GM12891 (cell line): ENCODE data around the gene TECTB.
"Not testable (repeated sequence)": the region's sequence is repeated elsewhere in the genome, so short reads cannot be mapped to it uniquely, and the experiment has no call there.

Source experiments
- DNase-seq: peaks from one replicate; pipeline ENCODE4 v3.0.0; 2011; ENCODE audit warnings: low spot score; ENCODE audit not compliant: insufficient read length
- FAIRE-seq: peaks from 2 replicates; lab custom pipeline; 2011; peaks lifted over from hg19 to GRCh38; lab: Jason Lieb, UNC
- PAX5 ChIP-seq: IDR thresholded peaks from 2 replicates; pipeline ENCODE4 v1.6.1; 2011; ENCODE audit warnings: low read length, moderate library complexity, mild to moderate bottlenecking; ENCODE audit not compliant: insufficient read depth, severe bottlenecking
- POLR2A ChIP-seq: IDR thresholded peaks from 2 replicates; pipeline ENCODE4 v1.6.1; 2011; ENCODE audit warnings: low read depth, low read length, control low read depth
- POLR2AphosphoS5 ChIP-seq: IDR thresholded peaks from 2 replicates; pipeline ENCODE4 v1.6.1; 2011; ENCODE audit warnings: low read depth, low read length, control low read depth
- POU2F2 ChIP-seq: IDR thresholded peaks from 2 replicates; pipeline ENCODE4 v1.6.1; 2011; ENCODE audit warnings: low read depth, mild to moderate bottlenecking, control low read depth, low read length, moderate library complexity
- SPI1 ChIP-seq: IDR thresholded peaks from 2 replicates; pipeline ENCODE4 v1.6.1; 2011; ENCODE audit warnings: low read depth, low read length, control low read depth
- TAF1 ChIP-seq: IDR thresholded peaks from 2 replicates; pipeline ENCODE4 v1.6.1; 2011; ENCODE audit warnings: low read depth, low read length, control low read depth

TECTB gene

DNA sequence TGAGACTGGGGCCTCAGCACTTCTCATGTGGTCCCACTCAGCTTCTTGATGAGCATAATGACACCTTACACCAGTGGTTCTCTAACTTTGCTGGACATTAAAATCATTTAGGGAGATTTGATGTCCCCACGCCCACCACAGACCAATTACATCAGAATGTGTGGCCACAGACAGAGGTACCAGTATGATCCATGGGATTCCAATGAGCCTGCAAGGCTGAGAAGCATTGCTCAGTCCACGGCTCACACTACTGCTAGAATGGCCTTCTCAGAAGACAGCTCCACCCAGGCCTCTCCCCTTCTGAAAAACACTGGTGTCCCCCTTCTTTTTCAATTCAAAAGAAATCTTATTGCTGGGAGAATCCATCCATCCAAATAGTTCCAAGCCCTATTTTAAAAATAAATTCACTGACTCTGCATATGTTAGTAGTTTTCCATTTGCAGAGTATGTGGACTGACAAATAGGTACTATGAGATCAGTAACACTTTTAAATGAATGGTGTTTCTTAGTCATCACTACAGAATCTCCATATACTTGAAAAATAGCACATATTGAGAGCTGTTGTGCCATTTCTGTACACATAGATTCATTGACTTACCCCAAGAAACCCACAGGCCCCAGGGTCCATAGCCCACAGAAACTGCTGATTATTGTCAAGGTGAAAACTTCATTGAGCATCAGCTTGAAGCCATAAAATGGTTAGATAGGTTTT is 34.5 kb upstream of the TECTB start:
- TF ChIP-seq PAX5, result no peak
- TF ChIP-seq SPI1, result no peak
- no peak for TF ChIP-seq POLR2A
- no peak for TF ChIP-seq POU2F2
- no peak for TF ChIP-seq POLR2AphosphoS5
- TF ChIP-seq TAF1, result no peak
- FAIRE-seq, result no peak
- DNase-seq, result no peak

DNA sequence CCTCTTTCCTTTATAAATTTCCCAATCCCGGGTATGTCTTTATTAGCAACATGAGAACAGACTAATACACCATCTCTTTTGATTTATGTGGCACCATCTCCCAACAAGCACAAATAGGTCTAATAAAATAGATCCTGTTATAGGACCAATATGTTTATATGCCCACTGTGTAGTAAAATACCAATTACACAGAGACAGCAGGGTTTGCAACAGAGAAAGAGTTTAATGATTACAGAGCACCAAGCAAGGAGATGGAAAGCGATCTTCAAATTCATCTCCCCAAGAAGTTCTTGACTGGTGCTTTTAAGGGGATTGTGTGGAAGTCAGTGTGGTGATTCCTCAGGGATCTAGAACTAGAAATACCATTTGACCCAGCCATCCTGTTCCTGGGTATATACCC is 33.5 kb upstream of the TECTB start:
- TF ChIP-seq PAX5 (no peak), TAF1 (no peak), POU2F2 (no peak), POLR2A (no peak), SPI1 (no peak), POLR2AphosphoS5 (no peak)
- DNase-seq (no peak), FAIRE-seq (no peak)

DNA sequence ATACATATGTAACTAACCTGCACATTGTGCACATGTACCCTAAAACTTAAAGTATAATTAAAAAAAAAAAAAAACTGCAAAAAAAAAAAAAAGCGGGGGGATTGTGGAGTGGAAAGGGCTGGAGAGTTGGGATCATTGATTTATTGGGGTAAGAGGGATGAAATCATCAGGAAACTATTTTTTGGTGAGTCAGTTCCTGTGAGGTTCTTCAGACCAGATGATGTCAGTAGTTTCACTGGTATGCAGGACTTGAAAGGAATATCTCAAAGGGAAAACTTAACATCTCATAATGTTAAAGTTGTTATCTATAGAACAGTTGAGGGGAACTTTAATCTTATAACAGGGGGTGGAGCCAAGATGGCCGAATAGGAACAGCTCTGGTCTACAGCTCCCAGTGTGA is 32.6 kb upstream of the TECTB start:
- TF ChIP-seq TAF1 (no peak), POLR2AphosphoS5 (no peak), PAX5 (no peak), POLR2A (no peak), SPI1 (no peak), POU2F2 (no peak)
- FAIRE-seq (no peak), DNase-seq (no peak)

DNA sequence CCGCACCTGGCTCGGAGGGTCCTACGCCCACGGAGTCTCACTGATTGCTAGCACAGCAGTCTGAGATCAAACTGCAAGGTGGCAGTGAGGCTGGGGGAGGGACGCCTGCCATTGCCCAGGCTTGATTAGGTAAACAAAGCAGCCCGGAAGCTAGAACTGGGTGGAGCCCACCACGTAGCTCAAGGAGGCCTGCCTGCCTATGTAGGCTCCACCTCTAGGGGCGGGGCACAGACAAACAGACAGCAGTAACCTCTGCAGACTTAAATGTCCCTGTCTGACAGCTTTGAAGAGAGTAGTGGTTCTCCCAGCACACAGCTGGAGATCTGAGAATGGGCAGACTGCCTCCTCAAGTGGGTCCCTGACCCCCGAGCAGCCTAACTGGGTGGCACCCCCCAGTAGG is 32.0 kb upstream of the TECTB start:
- not testable (repeated sequence) for DNase-seq, FAIRE-seq

DNA sequence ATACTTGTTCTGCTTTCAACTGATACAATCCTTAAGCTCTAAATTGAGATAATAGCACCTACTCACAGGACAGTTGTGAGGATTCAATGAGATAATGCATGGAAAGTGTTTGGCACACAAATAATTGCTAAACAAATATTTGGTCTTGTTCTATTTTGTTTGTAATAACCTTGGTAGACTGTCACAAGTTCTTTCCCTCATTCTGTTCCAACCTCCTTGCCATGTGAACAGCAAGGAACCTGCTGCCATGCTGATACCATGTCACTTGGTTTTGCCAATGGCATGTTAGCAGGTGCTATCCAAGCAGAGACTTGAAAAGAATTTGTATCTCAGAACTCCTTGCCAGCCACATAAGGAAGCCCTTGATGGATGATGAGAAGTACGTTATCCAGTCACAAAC is 24.8 kb upstream of the TECTB start:
- FAIRE-seq (no peak), DNase-seq (no peak)
- TF ChIP-seq POU2F2, result no peak
- TF ChIP-seq POLR2A, result no peak
- no peak for TF ChIP-seq POLR2AphosphoS5
- TF ChIP-seq SPI1, result no peak
- no peak for TF ChIP-seq PAX5
- no peak for TF ChIP-seq TAF1

DNA sequence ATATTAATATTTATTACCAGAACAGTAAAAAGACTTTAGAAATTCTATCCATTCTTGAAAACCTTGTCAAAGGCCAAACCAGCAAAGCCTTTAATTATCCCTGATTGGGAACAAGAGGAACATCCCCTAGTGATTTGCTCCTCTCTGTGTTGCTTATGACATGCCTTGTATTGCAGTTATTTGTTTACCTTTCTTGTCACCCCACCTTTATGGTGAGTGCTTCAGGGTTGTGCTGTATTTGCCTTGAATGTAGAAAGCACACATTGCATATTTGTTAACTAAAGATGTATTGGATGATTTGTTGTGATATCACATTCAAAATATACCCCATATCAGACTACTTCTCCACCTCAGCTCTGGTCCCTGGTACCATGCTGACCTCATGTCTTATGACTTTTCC is 23.5 kb upstream of the TECTB start:
- no peak for FAIRE-seq

DNA sequence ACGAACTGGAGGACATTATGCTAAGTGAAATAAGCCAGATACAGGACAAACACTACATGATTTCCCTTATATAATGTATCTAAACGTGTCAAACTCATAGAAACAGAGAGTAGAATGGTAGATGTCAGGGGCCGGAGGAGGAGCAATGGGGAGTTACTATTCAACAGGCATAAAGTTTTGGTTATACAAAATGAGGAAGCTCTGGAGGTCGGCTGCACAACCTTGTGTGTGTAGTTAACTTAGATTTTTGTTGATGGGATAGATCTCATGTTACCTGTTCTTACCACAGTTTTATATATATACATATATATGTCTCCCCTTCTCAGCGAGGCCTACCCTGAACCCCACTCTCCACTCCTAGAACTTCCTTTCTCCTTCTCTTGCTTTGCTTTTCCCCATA is 22.4 kb upstream of the TECTB start:
- DNase-seq (no peak), FAIRE-seq (no peak)
- no peak for TF ChIP-seq PAX5
- TF ChIP-seq SPI1, result no peak

More for the DNA sequence above, 23.5 kb upstream of the TECTB start:
- TF ChIP-seq SPI1 (no peak), TAF1 (no peak), POLR2A (no peak), PAX5 (no peak), POU2F2 (no peak), POLR2AphosphoS5 (no peak)
- DNase-seq, result no peak

DNA sequence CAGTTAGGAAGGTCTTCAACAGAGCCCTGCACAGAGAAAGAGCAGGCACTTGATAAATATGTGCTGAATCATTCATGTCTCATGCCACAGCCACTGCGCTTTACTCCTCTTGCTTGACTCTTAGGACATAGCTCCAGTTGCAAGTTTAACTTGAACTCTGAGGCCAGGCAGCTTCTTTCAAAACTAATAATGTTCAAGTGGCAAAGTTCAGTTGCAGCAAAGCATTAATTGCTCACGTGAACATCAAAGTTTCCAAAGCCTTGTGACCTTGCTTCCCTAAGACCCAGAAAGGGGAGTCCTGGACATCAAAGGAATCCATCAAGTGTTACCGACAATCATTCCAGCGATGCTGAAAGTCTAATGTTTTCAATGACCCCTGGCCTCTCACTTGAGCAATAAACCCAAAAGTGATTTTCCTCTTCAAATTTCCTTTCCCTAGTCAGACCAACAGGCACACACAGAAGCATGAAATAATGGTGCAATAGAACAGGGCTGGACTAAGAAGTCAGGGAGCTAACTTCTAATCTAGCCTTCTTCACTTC is 21.8 kb upstream of the TECTB start:
- no peak for DNase-seq
- no peak for FAIRE-seq
- no peak for TF ChIP-seq POLR2AphosphoS5
- no peak for TF ChIP-seq TAF1
- no peak for TF ChIP-seq PAX5
- TF ChIP-seq POU2F2, result no peak
- no peak for TF ChIP-seq SPI1
- TF ChIP-seq POLR2A, result no peak

DNA sequence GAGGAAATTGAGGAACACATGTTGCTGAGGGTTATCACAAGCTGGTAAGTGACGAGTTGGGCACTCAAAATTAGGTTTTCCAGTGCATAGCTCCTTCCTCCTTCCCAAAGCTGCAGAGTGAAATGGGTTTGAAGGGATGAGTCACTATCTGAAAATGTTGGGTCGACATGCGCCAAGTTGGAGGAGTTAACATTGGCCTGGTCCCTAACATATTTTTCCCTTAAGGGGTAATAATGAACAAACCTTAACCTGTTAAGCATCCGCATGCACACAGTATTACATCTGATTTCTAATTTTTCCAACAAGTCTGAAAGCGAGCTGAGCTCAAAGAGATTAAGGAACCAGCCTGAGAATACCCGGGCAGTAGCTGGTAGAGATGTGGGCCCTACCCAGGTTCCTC is 20.7 kb upstream of the TECTB start:
- no peak for FAIRE-seq

DNA sequence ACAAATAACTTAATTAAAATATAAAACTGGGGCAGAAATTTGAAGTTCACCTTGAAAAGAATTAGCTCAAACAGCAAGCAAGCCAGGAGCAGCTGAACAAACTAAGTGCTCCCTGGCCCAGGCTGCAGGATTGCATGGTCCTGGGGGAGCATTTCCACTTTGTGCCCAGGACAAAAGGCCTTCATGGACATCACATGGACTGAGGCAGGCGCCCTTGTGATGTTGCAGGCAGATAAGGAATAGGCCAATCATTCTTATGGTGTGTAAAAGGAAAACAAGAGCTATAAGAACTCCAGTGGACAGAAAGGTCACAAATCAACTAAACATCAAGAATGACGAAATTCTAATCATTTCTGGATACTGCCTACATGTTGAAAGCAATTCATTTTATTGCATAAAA is 17.5 kb upstream of the TECTB start:
- DNase-seq (no peak), FAIRE-seq (no peak)
- TF ChIP-seq POLR2A (no peak), SPI1 (no peak), TAF1 (no peak), POLR2AphosphoS5 (no peak)

More for the DNA sequence above, 20.7 kb upstream of the TECTB start:
- DNase-seq, result no peak
- TF ChIP-seq POU2F2, result no peak
- no peak for TF ChIP-seq TAF1
- no peak for TF ChIP-seq SPI1
- no peak for TF ChIP-seq POLR2A
- no peak for TF ChIP-seq POLR2AphosphoS5
- no peak for TF ChIP-seq PAX5
